ENCODE measurements around the gene PODN.

PODN gene

GRCh38 chr1:53057127-53057526, 4.9 kb upstream of the PODN start:
- DNase-seq = no peak

- DNase-seq = no peak
These were observed 1.4 kb upstream of the PODN start for GRCh38 chr1:53060579-53060978.

GRCh38 chr1:53061123-53061858, 722 bp upstream of the PODN start:
- DNase-seq = no peak

- no peak for DNase-seq
These were observed 937 bp downstream of the PODN start for GRCh38 chr1:53062708-53063591.

GRCh38 chr1:53063744-53064515, 1.9 kb downstream of the PODN start:
- no peak for DNase-seq

GRCh38 chr1:53065391-53065790, 3.4 kb downstream of the PODN start:
- no peak for DNase-seq

- no peak for DNase-seq
These were observed 4.5 kb downstream of the PODN start for GRCh38 chr1:53066488-53066887.

GRCh38 chr1:53066891-53067738, 5.1 kb downstream of the PODN start:
- DNase-seq = no peak

GRCh38 chr1:53067886-53068285, 5.9 kb downstream of the PODN start:
- DNase-seq = no peak

GRCh38 chr1:53068314-53069099, 6.5 kb downstream of the PODN start:
- DNase-seq = no peak

- DNase-seq = no peak
These were observed 7.3 kb downstream of the PODN start for GRCh38 chr1:53069265-53069662.

- no peak for DNase-seq
These were observed 7.8 kb downstream of the PODN start for GRCh38 chr1:53069663-53070327.

- no peak for DNase-seq
These were observed 8.6 kb downstream of the PODN start for GRCh38 chr1:53070621-53071020.

GRCh38 chr1:53071167-53071865, 9.3 kb downstream of the PODN start:
- no peak for DNase-seq

GRCh38 chr1:53071915-53072314, 9.9 kb downstream of the PODN start:
- no peak for DNase-seq

- DNase-seq = no peak
These were observed 11.3 kb downstream of the PODN start for GRCh38 chr1:53073287-53073686.

GRCh38 chr1:53073868-53074311, 11.9 kb downstream of the PODN start:
- DNase-seq = no peak

GRCh38 chr1:53074313-53075154, 12.5 kb downstream of the PODN start:
- DNase-seq = no peak

- no peak for DNase-seq
These were observed 13.2 kb downstream of the PODN start for GRCh38 chr1:53075206-53075605.
